SHP77 treated with DMSO at 0.1 percent for 48 hours (cell line): Measurements from ENCODE around the gene VWA5B2.
A peak's percentile ranks its signal among the peaks of the same experiment; 100 is the strongest.
"Not testable (repeated sequence)": the region's sequence is repeated elsewhere in the genome, so short reads cannot be mapped to it uniquely, and the experiment has no call there.

Experiments
- DNase-seq: peaks from one replicate; lab custom pipeline; 2025; lab: John Stamatoyannopoulos, UW

The VWA5B2 gene

GRCh38 chr3:184241447-184242296 lies 12.3 kb downstream of the VWA5B2 start:
- DNase-seq, result peak; percentile 29

DNA sequence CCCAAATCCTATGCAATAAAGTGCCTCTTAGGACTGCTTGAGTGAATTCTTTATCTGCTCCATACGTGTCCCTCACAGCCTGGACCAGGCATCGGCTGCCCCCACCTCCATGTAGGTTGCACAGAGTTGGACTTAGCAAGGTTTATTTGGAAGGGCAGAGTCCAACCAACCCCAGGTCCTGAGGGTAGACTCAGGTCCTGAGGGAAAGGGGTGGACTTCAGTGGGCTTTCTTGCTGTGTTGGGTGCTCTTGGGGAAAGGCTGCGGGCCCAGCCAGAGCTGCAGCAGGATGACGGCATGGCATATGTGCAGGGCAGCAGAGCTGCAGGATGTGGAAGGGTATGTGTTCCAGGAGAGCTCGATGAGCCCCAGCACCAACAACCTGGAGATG lies 12.9 kb downstream of the VWA5B2 start:
- no peak for DNase-seq

GRCh38 chr3:184248454-184249411 lies 19.3 kb downstream of the VWA5B2 start, which contains the start of gene ALG3:
Gene ALG3, minus strand, starts transcription at chr3:184248962. Its CDS starts 22 bp downstream, at chr3:184248940.
- peak; percentile 48 for DNase-seq

DNA sequence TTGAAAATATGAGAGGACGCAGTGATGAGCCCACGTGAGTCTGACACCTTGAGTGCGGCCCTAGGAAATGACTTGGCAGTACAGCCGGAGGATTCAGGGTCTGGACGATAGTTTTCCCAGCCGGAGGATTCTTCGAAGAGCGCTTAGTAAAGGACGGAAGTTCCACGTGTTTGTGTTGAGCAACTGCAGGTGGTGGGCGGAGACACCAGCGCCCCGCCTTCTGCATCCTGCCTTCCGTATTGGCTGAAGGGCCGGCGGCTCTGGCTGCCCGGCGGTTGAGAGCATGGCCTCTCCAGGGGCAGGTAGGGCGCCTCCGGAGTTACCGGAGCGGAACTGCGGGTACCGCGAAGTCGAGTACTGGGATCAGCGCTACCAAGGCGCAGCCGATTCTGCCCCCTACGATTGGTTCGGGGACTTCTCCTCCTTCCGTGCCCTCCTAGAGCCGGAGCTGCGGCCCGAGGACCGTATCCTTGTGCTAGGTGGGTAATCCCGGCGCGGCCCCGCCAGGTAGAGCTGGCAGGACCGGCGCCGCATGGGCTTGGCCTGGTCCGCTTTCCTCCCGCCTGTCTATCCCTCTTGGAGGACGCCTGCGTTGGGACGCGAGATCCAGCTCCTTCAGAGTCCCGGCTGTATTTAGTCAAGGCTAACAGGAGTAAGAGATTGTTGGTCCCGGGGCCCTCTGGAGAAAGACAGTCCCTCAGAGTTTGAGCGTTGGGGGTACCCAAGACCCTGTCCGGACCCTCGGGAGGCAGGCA lies 20.2 kb downstream of the VWA5B2 start, which contains the start of gene EEF1AKMT4:
Gene EEF1AKMT4, plus strand, starts transcription at position 261 of the 755 bp plus-strand sequence. Its CDS starts 23 bp downstream, at position 284.
- DNase-seq, result peak; percentile 96

DNA sequence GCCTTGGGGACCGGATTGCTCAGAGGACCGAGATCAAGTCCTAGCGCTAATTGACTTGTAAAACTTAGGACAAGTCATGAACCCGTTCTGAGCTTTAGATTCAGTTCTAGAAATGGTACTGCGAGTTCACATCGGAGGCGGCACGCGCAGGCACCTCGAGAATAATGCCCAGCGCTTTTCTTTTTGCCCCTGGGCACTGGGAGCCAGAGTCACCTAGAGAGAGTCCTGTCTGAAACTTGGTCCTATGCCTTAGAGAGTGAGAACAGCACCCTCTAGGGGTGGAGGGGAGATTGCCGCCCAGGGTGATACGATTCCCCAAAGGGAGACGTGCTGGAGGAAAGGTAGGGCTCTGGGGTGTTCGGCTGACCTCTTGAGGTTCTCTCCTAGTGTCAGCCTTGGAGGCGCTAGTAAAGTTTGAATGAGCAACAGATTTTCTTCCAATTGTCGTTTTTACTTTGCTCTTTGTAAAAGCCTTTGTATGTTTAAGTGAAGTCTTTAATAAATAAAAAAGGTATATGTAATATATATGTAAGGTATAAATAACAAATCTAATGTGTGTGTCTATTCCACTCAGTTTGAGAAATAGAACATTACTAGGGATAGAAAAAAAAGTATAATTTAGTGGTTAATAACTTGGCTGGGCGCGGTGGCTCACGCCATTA lies 20.9 kb downstream of the VWA5B2 start:
- DNase-seq, result peak; percentile 72

- DNase-seq, result no peak
These were observed 26.1 kb downstream of the VWA5B2 start for GRCh38 chr3:184255291-184256039.

GRCh38 chr3:184257083-184257915 lies 27.9 kb downstream of the VWA5B2 start:
- no peak for DNase-seq

DNA sequence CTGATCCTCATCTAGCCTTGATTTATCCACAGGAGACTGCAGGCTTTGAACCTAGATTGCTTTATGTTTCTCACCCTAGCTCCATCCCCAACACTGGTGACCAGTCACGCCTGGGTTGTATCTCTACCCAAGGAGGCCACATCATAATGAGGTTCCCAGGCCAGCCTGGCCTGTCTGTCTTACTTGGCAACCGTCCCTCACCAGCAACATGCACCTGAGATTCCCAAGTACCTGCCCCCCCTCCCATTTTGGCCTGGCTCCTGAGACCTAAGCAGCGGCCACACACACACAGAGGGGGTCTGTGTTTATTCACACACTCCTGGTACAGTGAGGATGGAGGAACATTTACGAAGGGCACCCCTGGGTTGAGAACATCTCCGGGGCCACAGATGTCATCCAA lies 29.5 kb downstream of the VWA5B2 start:
- DNase-seq, result no peak

DNA sequence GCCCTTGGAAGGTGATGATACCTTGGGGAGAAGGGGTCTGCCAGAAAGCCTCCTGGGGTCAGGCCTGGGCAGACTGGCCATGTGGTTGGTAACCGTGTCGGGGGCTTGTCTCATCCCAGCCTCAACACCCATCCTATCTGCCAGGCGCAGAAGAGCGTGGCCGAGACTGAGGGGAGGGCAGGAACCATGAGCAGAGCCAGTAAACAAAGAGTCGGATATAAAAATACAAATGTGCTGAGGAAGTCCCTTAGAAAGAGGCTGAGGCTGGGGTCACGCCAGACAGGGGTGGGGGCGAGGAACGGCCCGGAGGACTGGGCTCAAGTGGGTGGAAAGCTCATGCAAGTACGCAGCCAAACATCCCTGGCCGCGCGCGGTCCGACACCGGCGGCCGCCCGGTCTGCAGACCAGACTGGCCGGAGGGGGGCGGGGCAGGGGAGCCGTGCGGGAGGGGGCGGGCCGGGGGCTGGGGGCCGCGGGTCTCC lies 30.1 kb downstream of the VWA5B2 start:
- no peak for DNase-seq

DNA sequence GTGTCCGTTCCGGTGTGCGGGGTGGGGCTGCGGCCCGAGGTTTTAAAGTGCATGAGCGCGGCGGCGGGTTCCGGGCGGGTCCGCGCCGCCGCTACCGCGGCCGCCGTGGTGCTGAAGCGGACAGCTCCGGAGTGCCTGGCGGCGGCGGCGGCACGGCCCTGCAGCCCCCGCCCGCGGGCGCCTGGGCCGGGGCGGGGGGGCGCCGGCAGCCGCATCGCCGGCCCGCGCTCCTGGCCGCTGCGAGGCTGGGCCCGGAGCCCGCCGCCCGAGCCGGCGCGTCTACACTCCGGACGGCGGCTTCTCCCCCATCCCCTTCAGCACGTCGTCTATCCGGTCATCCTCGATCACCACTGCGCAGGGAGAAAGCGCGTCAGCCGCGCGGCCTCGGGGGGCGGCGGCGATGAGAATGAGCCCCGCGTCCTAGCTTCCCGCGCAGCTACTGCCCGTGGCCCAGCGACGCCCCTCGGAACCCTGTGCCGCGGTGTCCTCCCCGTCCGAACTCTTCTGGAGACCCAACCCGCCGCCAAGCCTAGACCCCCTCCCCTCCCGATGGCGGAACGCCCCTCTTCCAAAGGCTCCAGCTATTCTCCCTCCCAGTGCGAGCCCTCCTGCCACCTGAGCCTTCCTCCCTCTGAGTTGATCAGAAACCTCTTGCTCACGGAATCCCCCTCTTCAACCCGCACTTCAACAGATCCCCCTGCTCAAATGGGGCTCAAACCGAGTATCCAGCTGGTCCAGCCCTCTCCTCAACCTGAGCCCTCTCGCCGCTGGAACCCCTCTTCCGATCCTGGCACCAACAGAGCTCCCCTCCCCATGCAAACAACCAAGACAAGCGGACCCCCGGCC lies 30.7 kb downstream of the VWA5B2 start:
- no peak for DNase-seq

DNA sequence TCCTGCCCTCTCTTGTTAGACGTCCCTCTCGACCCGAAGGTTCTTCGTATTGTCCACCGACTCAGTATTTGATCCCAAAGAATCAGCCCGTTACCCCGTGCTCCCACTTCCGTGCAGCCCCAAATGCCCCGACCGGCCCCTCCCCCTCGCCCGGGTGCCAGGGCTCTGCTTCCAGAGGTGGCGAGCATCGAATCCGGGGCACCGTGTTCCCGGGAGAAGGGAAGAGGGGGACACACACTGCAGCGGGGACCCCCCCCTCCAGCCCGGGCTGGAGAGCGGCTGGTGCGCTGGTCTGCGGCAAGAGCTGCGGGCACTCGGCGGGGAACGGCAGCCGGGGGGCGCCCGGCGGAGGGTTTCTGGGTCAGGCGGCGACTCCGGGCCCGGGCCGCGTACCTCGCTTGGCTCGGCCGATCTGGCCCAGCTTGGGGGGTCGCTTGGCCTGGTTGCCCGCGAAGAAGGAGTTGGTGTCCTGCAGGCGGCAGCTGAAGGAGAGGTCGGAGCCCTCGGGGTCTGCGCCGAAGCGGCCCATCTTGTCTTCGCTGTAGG lies 31.4 kb downstream of the VWA5B2 start:
- DNase-seq, result no peak

DNA sequence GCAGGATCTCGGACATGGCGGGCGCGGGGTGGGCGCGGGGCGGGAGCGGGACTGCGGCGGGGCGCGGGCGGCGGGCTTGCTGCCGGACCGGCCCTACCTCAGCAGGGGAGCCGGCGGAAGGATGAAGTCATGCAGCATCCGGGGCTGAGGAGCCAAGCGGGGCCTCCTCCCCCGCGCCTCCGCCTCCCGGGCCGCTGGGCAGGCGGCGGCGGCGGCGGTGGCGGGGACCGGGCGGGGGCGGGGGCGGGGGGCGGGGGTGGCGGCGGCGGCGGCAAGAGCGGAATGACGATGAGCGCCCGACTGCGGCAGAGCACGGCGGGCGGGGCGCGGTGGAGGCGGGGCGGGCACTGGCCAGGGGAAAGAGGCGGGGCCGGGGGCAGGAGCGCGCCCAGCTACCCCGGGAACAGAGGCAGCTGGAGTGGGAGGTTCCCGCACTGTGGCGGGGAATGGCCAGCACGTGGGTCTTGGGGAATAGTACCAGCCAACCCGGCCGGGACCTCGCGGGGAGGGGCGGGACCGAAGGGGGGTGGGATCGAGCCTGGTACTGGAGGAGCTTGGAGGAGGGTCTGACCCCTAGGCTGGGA lies 32.0 kb downstream of the VWA5B2 start, which contains the start of gene CAMK2N2:
Gene CAMK2N2, minus strand, starts transcription at position 284 of the 584 bp plus-strand sequence. Its CDS starts 268 bp downstream, at position 16.
- peak; percentile 70 for DNase-seq

DNA sequence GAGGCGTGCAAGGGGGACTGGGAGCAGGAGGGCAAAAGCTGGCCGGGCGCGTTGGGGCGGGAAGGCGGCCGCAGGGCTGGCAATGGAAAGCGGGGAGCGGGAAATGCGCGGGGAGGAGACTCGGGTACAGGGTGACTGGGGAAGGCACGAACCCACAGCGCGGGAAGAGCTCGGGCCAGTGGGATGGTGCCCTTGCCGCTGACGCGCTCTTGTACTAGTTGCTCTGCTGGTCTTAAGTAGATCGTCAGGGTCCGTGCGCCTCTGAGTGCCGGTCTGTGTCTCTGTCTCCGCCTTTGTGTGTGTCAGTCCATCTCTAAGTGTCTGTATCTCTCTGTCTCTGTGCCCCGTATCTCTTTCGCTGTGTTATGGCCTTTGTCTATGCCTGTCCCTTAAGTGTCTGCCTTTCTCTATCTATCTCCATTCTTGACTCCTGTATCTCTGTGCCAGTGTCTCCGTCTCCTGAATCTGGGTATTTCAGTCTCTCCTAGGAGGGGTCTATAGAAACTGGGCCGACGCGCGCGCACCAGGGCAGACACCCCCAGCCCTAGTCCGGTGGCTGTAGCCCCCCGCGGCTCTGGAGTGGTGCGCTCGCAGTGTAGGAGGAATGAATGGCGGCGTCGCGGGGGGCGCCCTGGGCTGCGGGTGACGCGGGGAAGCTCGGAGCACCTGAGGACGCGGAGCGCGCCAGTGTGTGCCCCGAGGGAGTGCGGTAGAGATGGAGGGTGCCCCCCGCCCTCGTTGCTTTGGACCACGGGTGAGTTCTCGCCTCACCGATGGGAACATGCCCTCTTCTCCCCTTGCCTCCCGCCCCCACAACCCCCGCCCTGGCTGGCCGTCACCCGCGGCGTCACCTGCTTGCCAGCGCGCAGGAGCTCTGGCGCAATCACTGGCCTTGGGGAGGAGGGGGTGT lies 32.7 kb downstream of the VWA5B2 start:
- DNase-seq, result peak; percentile 56

DNA sequence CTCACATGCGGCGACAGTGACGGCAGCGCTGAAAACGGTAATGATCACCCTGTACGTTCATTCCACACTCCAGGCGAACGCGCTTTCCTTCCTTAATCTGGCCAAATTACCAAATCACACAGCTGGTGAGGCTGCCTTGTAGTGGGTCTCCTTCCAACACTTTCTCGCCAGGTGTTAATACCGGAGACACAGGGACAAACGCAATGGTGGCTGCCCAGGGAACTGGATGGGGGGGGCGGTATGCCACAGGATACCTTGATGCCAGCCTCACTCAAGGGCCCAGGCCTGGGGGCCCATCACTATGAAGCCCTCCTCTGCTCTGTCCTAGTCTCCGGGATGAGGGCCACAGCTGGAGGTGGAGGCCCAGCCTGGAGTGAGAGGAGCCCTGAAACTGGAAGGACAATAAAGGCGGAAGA lies 33.4 kb downstream of the VWA5B2 start:
- DNase-seq, result no peak

DNA sequence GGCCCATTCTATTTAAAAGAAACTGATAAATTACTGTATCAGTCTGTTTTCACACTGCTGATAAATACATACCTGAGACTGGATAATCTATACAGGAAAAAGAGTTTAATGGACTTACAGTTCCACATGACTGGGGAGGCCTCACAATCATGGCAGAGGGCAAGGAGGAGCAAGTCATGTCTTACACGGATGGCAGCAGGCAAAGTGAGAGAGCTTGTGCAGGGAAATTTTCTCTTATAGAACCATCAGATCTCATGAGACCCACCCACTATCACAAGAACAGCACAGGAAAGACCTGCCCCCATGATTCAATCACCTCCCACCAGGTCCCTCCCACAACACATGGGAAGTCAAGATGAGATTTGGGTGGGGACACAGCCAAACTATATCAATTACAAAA lies 37.9 kb downstream of the VWA5B2 start:
- DNase-seq, result not testable (repeated sequence)

- DNase-seq, result no peak
These were observed 42.9 kb downstream of the VWA5B2 start for GRCh38 chr3:184272269-184272668.

DNA sequence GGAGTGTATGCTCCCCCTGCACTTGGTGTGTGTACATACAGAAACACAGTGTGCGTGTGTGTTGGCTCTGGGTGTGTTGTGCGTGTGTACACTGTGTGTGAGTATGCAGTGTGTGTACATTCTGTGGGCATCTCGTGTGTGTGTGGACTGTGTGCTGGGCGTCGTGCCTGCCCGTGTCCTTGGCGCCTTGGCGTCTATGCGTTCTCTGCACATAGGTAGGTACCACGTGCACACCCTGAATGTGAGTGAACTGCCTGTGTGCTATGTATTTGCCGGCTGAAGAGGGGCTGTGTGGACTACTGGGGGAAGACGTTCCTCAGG lies 46.0 kb downstream of the VWA5B2 start:
- no peak for DNase-seq
